Hepatocyte (in vitro differentiated cells): ENCODE data around the gene KIF1B. TPM values are rescaled to one million over a fixed set of nuclear protein-coding genes. Genes with fewer than 3 reads are reported as not detected.
A peak's percentile ranks its signal among the peaks of the same experiment; 100 is the strongest.

ENCODE experiments used
- DNase-seq: peaks from one replicate; pipeline ENCODE4 v3.0.0-alpha.2; 2016; ENCODE audit warnings: low spot score
- H2AFZ ChIP-seq: fragments of 200-600 bp; sonication (generic); 2 replicates; pipeline ENCODE4 v1.6.0; 2016; ENCODE audit warnings: antibody characterized with exemption, mild to moderate bottlenecking
- H3K27ac ChIP-seq: fragments of 200-600 bp; sonication (generic); 2 replicates; pipeline ENCODE4 v1.5.1; 2016; ENCODE audit warnings: mild to moderate bottlenecking
- H3K27me3 ChIP-seq: fragments of 200-600 bp; sonication (generic); 2 replicates; pipeline ENCODE4 v1.6.1; 2016
- H3K36me3 ChIP-seq: fragments of 200-600 bp; sonication (generic); replicated peaks from 2 replicates; pipeline ENCODE4 v1.5.1; 2016; ENCODE audit warnings: low read depth; ENCODE audit not compliant: insufficient read depth
- H3K4me1 ChIP-seq: fragments of 200-600 bp; sonication (generic); 2 replicates; pipeline ENCODE4 v1.5.1; 2016; ENCODE audit warnings: mild to moderate bottlenecking, moderate library complexity; ENCODE audit not compliant: insufficient read depth
- H3K4me2 ChIP-seq: fragments of 200-600 bp; sonication (generic); 2 replicates; pipeline ENCODE4 v1.6.0; 2016
- H3K4me3 ChIP-seq: fragments of 200-600 bp; sonication (generic); 2 replicates; pipeline ENCODE4 v1.5.1; 2016; ENCODE audit warnings: mild to moderate bottlenecking
- H3K79me2 ChIP-seq: fragments of 200-600 bp; sonication (generic); 2 replicates; pipeline ENCODE4 v1.6.0; 2017; ENCODE audit warnings: mild to moderate bottlenecking
- H3K9me2 ChIP-seq: fragments of 200-600 bp; sonication (generic); replicated peaks from 2 replicates; pipeline ENCODE4 v1.6.0; 2017; ENCODE audit warnings: mild to moderate bottlenecking; ENCODE audit not compliant: insufficient read depth
- H3K9me3 ChIP-seq: fragments of 200-600 bp; sonication (generic); 2 replicates; pipeline ENCODE4 v1.5.1; 2016; ENCODE audit warnings: low read depth, mild to moderate bottlenecking
- H4K20me1 ChIP-seq: fragments of 200-600 bp; sonication (generic); 2 replicates; pipeline ENCODE4 v1.6.0; 2016; ENCODE audit warnings: mild to moderate bottlenecking; ENCODE audit not compliant: insufficient read depth, poor library complexity, severe bottlenecking
- CTCF ChIP-seq: fragments of 200-600 bp; sonication (generic); IDR thresholded peaks from 2 replicates; pipeline ENCODE4 v1.5.1; 2016; ENCODE audit warnings: antibody characterized with exemption, mild to moderate bottlenecking; ENCODE audit not compliant: poor library complexity
- EZH2 ChIP-seq: fragments of 200-600 bp; sonication (generic); IDR thresholded peaks from 2 replicates; pipeline ENCODE4 v1.6.1; 2016; ENCODE audit warnings: antibody characterized with exemption, mild to moderate bottlenecking, borderline replicate concordance
- EZH2phosphoT487 ChIP-seq: fragments of 200-600 bp; sonication (generic); IDR thresholded peaks from one replicate; pipeline ENCODE4 v1.6.1; 2018; ENCODE audit warnings: antibody characterized with exemption, mild to moderate bottlenecking, low read depth, moderate library complexity; ENCODE audit not compliant: unreplicated experiment, severe bottlenecking
- WGBS: methylation state at CpG from one replicate; pipeline ENCODE4 v1.1.6; 2016; ENCODE audit warnings: low lambda C conversion rate; ENCODE audit errors: missing lambda C conversion rate; 5-methylcytosine and 5-hydroxymethylcytosine counted together
- polyA plus RNA-seq: library from polyadenylated mRNA; unstranded; fragments of >200 nt; fragmentation: Nextera tagmentation; extraction: Ambion mirVana; gene quantifications from 2 replicates; pipeline ENCODE4 v1.2.1, GENCODE V29; 2016
- total RNA-seq: library from RNA; depleted of rRNA; stranded (reverse); fragments of >200 nt; gene quantifications from 2 replicates; pipeline ENCODE4 v1.2.3, GENCODE V29; 2014

The KIF1B gene
- total and polyA plus RNA-seq, 2 experiments from 2014 or later = 14.6 to 37.0 TPM

GRCh38 chr1:10384219-10384618 is 173.8 kb downstream of the KIF1B start:
- Histone ChIP-seq H3K4me1 (peaks cover 19% of the 10 kb centered on the region), H3K36me3 (no peaks in the 10 kb centered on the region), H3K79me2 (no peaks in the 10 kb centered on the region)

GRCh38 chr1:10386761-10387676 is 176.6 kb downstream of the KIF1B start:
- peak overlapping the region; percentile 46 for H3K4me2 ChIP-seq
- no peak overlapping the region for H2AFZ ChIP-seq
- H3K9me3 ChIP-seq = no peaks in the 10 kb centered on the region
- WGBS = 74% methylated on average over 12 of the region's 12 CpGs
- no peak for DNase-seq
- H3K27me3 ChIP-seq = no peaks in the 10 kb centered on the region
- H3K79me2 ChIP-seq = no peaks in the 10 kb centered on the region
- peaks cover 19% of the 10 kb centered on the region for H3K4me1 ChIP-seq
- H3K9me2 ChIP-seq = no peaks in the 10 kb centered on the region
- peak overlapping the region; percentile 83 for H3K27ac ChIP-seq
- no peak for TF ChIP-seq EZH2
- TF ChIP-seq EZH2phosphoT487 = no peak
- no peak for TF ChIP-seq CTCF
- H3K4me3 ChIP-seq = no peak overlapping the region
- H3K36me3 ChIP-seq = no peaks in the 10 kb centered on the region
- no peaks in the 10 kb centered on the region for H4K20me1 ChIP-seq

More at GRCh38 chr1:10384219-10384618, 173.8 kb downstream of the KIF1B start:
- Histone ChIP-seq H3K27me3 (no peaks in the 10 kb centered on the region), H3K4me2 (no peak overlapping the region), H4K20me1 (no peaks in the 10 kb centered on the region), H3K27ac (no peak overlapping the region), H3K9me3 (no peaks in the 10 kb centered on the region), H3K9me2 (no peaks in the 10 kb centered on the region), H2AFZ (no peak overlapping the region), H3K4me3 (no peak overlapping the region)
- no peak for TF ChIP-seq EZH2phosphoT487
- TF ChIP-seq CTCF = no peak
- TF ChIP-seq EZH2 = no peak
- no peak for DNase-seq
- 97% methylated on average over 8 of the region's 8 CpGs for WGBS

GRCh38 chr1:10387677-10388386 is 177.5 kb downstream of the KIF1B start:
- Histone ChIP-seq H3K79me2 (no peaks in the 10 kb centered on the region), H2AFZ (no peak overlapping the region), H3K4me2 (peak overlapping the region; percentile 46), H3K9me2 (no peaks in the 10 kb centered on the region), H4K20me1 (no peaks in the 10 kb centered on the region), H3K36me3 (no peaks in the 10 kb centered on the region), H3K9me3 (no peaks in the 10 kb centered on the region), H3K4me3 (no peak overlapping the region), H3K27ac (peak overlapping the region; percentile 83), H3K27me3 (no peaks in the 10 kb centered on the region), H3K4me1 (peaks cover 19% of the 10 kb centered on the region)
- WGBS = 44% methylated on average over 3 of the region's 3 CpGs
- TF ChIP-seq EZH2phosphoT487 = no peak
- TF ChIP-seq CTCF = no peak
- no peak for TF ChIP-seq EZH2
- DNase-seq = peak; percentile 52
